HEK293 (cell line): ENCODE results near the gene CLCN2.

ENCODE experiments used
- PRDM10 ChIP-seq: fragments of 450-650 bp; formaldehyde crosslinking; IDR thresholded peaks from 2 replicates; pipeline ENCODE4 v1.5.1; 2016; ENCODE audit warnings: missing biosample characterization, missing genetic modification characterization
- PRDM6 ChIP-seq: fragments of 450-650 bp; formaldehyde crosslinking; IDR thresholded peaks from 2 replicates; pipeline ENCODE4 v1.5.1; 2017; ENCODE audit warnings: missing biosample characterization, missing genetic modification characterization
- SETDB1 ChIP-seq: IDR thresholded peaks from one replicate; pipeline ENCODE4 v1.6.1; 2017; ENCODE audit warnings: mild to moderate bottlenecking, low read length, moderate library complexity, mixed read lengths; ENCODE audit not compliant: insufficient read length
- YY1 ChIP-seq: fragments of 450-650 bp; formaldehyde crosslinking; IDR thresholded peaks from 2 replicates; pipeline ENCODE4 v1.5.1; 2018; ENCODE audit warnings: missing biosample characterization, missing genetic modification characterization
- ZBTB26 ChIP-seq: fragments of 450-650 bp; formaldehyde crosslinking; optimal IDR thresholded peaks from 2 replicates; pipeline ENCODE3; 2016; ENCODE audit warnings: missing biosample characterization, mild to moderate bottlenecking, missing genetic modification characterization
- ZBTB6 ChIP-seq: fragments of 450-650 bp; formaldehyde crosslinking; IDR thresholded peaks from 2 replicates; pipeline ENCODE4 v1.5.1; 2017; ENCODE audit warnings: missing biosample characterization, missing genetic modification characterization
- ZNF133 ChIP-seq: fragments of 450-650 bp; formaldehyde crosslinking; IDR thresholded peaks from 2 replicates; pipeline ENCODE4 v1.5.1; 2016; ENCODE audit warnings: missing biosample characterization, missing genetic modification characterization
- ZNF155 ChIP-seq: fragments of 450-650 bp; formaldehyde crosslinking; IDR thresholded peaks from 2 replicates; pipeline ENCODE4 v1.5.1; 2016; ENCODE audit warnings: missing biosample characterization, missing genetic modification characterization
- ZNF18 ChIP-seq: fragments of 450-650 bp; formaldehyde crosslinking; IDR thresholded peaks from 2 replicates; pipeline ENCODE4 v1.5.1; 2016; ENCODE audit warnings: missing biosample characterization, missing genetic modification characterization
- ZNF214 ChIP-seq: fragments of 450-650 bp; formaldehyde crosslinking; IDR thresholded peaks from 2 replicates; pipeline ENCODE4 v1.5.1; 2017; ENCODE audit warnings: missing biosample characterization, mild to moderate bottlenecking, missing genetic modification characterization, borderline replicate concordance
- ZNF239 ChIP-seq: fragments of 450-650 bp; formaldehyde crosslinking; IDR thresholded peaks from 2 replicates; pipeline ENCODE4 v1.5.1; 2016; ENCODE audit warnings: missing biosample characterization, missing genetic modification characterization
- ZNF280D ChIP-seq: fragments of 450-650 bp; formaldehyde crosslinking; IDR thresholded peaks from 2 replicates; pipeline ENCODE4 v1.5.1; 2016; ENCODE audit warnings: missing biosample characterization, missing genetic modification characterization
- ZNF292 ChIP-seq: fragments of 450-650 bp; formaldehyde crosslinking; IDR thresholded peaks from 2 replicates; pipeline ENCODE4 v1.5.1; 2016; ENCODE audit warnings: low read depth, missing biosample characterization, missing genetic modification characterization, borderline replicate concordance
- ZNF324 ChIP-seq: fragments of 450-650 bp; formaldehyde crosslinking; IDR thresholded peaks from 2 replicates; pipeline ENCODE4 v1.5.1; 2016; ENCODE audit warnings: missing biosample characterization, missing genetic modification characterization
- ZNF366 ChIP-seq: fragments of 450-650 bp; formaldehyde crosslinking; conservative IDR thresholded peaks from 2 replicates; pipeline ENCODE4 v1.5.1; 2016; ENCODE audit warnings: missing biosample characterization, missing genetic modification characterization
- ZNF423 ChIP-seq: fragments of 450-650 bp; formaldehyde crosslinking; IDR thresholded peaks from 2 replicates; pipeline ENCODE4 v1.5.1; 2016; ENCODE audit warnings: missing biosample characterization, missing genetic modification characterization
- ZNF48 ChIP-seq: fragments of 450-650 bp; formaldehyde crosslinking; IDR thresholded peaks from 2 replicates; pipeline ENCODE4 v1.5.1; 2016; ENCODE audit warnings: missing biosample characterization, missing genetic modification characterization
- ZNF521 ChIP-seq: fragments of 450-650 bp; formaldehyde crosslinking; IDR thresholded peaks from 2 replicates; pipeline ENCODE4 v1.5.1; 2017; ENCODE audit warnings: missing biosample characterization, mild to moderate bottlenecking, missing genetic modification characterization
- ZNF530 ChIP-seq: fragments of 450-650 bp; formaldehyde crosslinking; IDR thresholded peaks from 2 replicates; pipeline ENCODE4 v1.5.1; 2016; ENCODE audit warnings: low read depth, missing biosample characterization, missing genetic modification characterization
- ZNF629 ChIP-seq: fragments of 450-650 bp; formaldehyde crosslinking; IDR thresholded peaks from 2 replicates; pipeline ENCODE4 v1.5.1; 2017; ENCODE audit warnings: missing biosample characterization, missing genetic modification characterization
- ZNF658 ChIP-seq: fragments of 450-650 bp; formaldehyde crosslinking; IDR thresholded peaks from 2 replicates; pipeline ENCODE4; 2016; ENCODE audit warnings: missing biosample characterization, missing genetic modification characterization
- ZNF670 ChIP-seq: fragments of 450-650 bp; formaldehyde crosslinking; IDR thresholded peaks from 2 replicates; pipeline ENCODE4 v1.5.1; 2016; ENCODE audit warnings: missing biosample characterization, missing genetic modification characterization, low read depth
- ZNF704 ChIP-seq: fragments of 450-650 bp; formaldehyde crosslinking; IDR thresholded peaks from 2 replicates; pipeline ENCODE4 v1.5.1; 2016; ENCODE audit warnings: missing biosample characterization, missing genetic modification characterization
- ZNF843 ChIP-seq: fragments of 450-650 bp; formaldehyde crosslinking; IDR thresholded peaks from 2 replicates; pipeline ENCODE4 v1.5.1; 2016; ENCODE audit warnings: missing biosample characterization, missing genetic modification characterization
- ZXDB ChIP-seq: fragments of 450-650 bp; formaldehyde crosslinking; IDR thresholded peaks from 2 replicates; pipeline ENCODE4 v1.5.1; 2016; ENCODE audit warnings: missing biosample characterization, missing genetic modification characterization

The CLCN2 gene

GRCh38 chr3:184361932-184362667 is 695 bp upstream of the CLCN2 start (continued):
- TF ChIP-seq ZNF280D (tag by site-specific recombination), result 0 out of 2 replicates have a peak, but pooled peaks have one; percentile 7
- TF ChIP-seq ZNF48 (tag by site-specific recombination), result no peak
- TF ChIP-seq ZBTB6 (tag by site-specific recombination), result no peak
- no peak for TF ChIP-seq ZNF239 (tag by site-specific recombination)
- TF ChIP-seq ZNF133, result no peak
- TF ChIP-seq PRDM6 (tag by site-specific recombination), result no peak
- no peak for TF ChIP-seq ZNF18 (tag by site-specific recombination)
- TF ChIP-seq ZNF324 (tag by site-specific recombination), result no peak
- no peak for TF ChIP-seq ZNF670 (tag by site-specific recombination)
- TF ChIP-seq ZBTB26, result peak; percentile 20
- no peak for TF ChIP-seq ZNF155 (tag by site-specific recombination)
- no peak; the same call in 1 of the 2 replicates for TF ChIP-seq PRDM10
- no peak for TF ChIP-seq ZNF521 (tag by site-specific recombination)
- TF ChIP-seq ZNF530, result no peak
- no peak for TF ChIP-seq SETDB1
- TF ChIP-seq ZXDB (tag by site-specific recombination), result peak; percentile 74
- no peak for TF ChIP-seq ZNF704
- TF ChIP-seq ZNF423 (tag by site-specific recombination), result peak; percentile 63; the same call in 1 of the 2 replicates
- no peak for TF ChIP-seq YY1
- no peak for TF ChIP-seq ZNF843 (tag by site-specific recombination)
- TF ChIP-seq ZNF629 (tag by site-specific recombination), result no peak
- TF ChIP-seq ZNF366, result peak; percentile 84
- no peak for TF ChIP-seq ZNF658 (tag by site-specific recombination)
- no peak for TF ChIP-seq ZNF292 (tag by site-specific recombination)
- TF ChIP-seq ZNF214, result no peak
